Effector memory CD4-positive, alpha-beta T cell (primary cell): ENCODE results near the gene TCOF1.
A peak's percentile ranks its signal among the peaks of the same experiment; 100 is the strongest.
"Not testable (repeated sequence)": the region's sequence is repeated elsewhere in the genome, so short reads cannot be mapped to it uniquely, and the experiment has no call there.

Experiments
- DNase-seq, 3 donors: peaks; one replicate each; pipeline ENCODE4 v3.0.0-alpha.2; 2020
- H3K27ac ChIP-seq: 2 replicates; pipeline ENCODE4 v1.7.0; 2013; ENCODE audit warnings: mild to moderate bottlenecking, low read length, moderate library complexity; ENCODE audit not compliant: insufficient read depth, poor library complexity, severe bottlenecking
- H3K27me3 ChIP-seq: replicated peaks from 2 replicates; pipeline ENCODE4 v1.7.0; 2013; ENCODE audit warnings: mild to moderate bottlenecking, low read length; ENCODE audit not compliant: insufficient read depth, control insufficient read depth, poor library complexity, severe bottlenecking
- H3K36me3 ChIP-seq: 2 replicates; pipeline ENCODE4 v1.7.0; 2013; ENCODE audit warnings: mild to moderate bottlenecking, low read length, moderate library complexity; ENCODE audit not compliant: control insufficient read depth, insufficient read depth
- H3K4me1 ChIP-seq: 2 replicates; pipeline ENCODE4 v1.7.0; 2013; ENCODE audit warnings: low read length, mild to moderate bottlenecking; ENCODE audit not compliant: control insufficient read depth, insufficient read depth, poor library complexity, severe bottlenecking
- H3K4me3 ChIP-seq: 2 replicates; pipeline ENCODE4 v1.7.0; 2013; ENCODE audit warnings: low read length, low read depth, mild to moderate bottlenecking; ENCODE audit not compliant: insufficient read depth, poor library complexity, severe bottlenecking
- H3K9me3 ChIP-seq: 2 replicates; pipeline ENCODE4 v1.7.0; 2013; ENCODE audit warnings: mild to moderate bottlenecking, low read length, moderate library complexity; ENCODE audit not compliant: control insufficient read depth

TCOF1 gene

GRCh38 chr5:150410524-150411244 is 53.2 kb downstream of the TCOF1 start:
- H3K27me3 ChIP-seq = no peaks in the 10 kb centered on the region
- H3K4me1 ChIP-seq = peaks cover 28% of the 10 kb centered on the region
- DNase-seq = peak in 2 of 3 donors; percentile 41 to 49
- no peaks in the 10 kb centered on the region for H3K9me3 ChIP-seq
- H3K4me3 ChIP-seq = peak overlapping the region; percentile 86
- H3K36me3 ChIP-seq = peaks cover 16% of the 10 kb centered on the region
- H3K27ac ChIP-seq = peak overlapping the region; percentile 97

GRCh38 chr5:150411245-150411979 is 53.9 kb downstream of the TCOF1 start:
- H3K4me1 ChIP-seq = peaks cover 28% of the 10 kb centered on the region
- no peaks in the 10 kb centered on the region for H3K9me3 ChIP-seq
- peak; percentile 33 to 58 (median 35) for DNase-seq
- peaks cover 10% of the 10 kb centered on the region for H3K36me3 ChIP-seq
- no peaks in the 10 kb centered on the region for H3K27me3 ChIP-seq
- H3K27ac ChIP-seq = peak overlapping the region; percentile 97
- peak overlapping the region; percentile 86 for H3K4me3 ChIP-seq

- peak within 1 kb of the TSS; percentile 97 for H3K27ac ChIP-seq
- no peaks in the 10 kb centered on the region for H3K36me3 ChIP-seq
- H3K27me3 ChIP-seq = no peaks in the 10 kb centered on the region
- peak; percentile 89 to 93 (median 92) for DNase-seq
- peaks cover 28% of the 10 kb centered on the region for H3K4me1 ChIP-seq
- no peaks in the 10 kb centered on the region for H3K9me3 ChIP-seq
- H3K4me3 ChIP-seq = peak within 1 kb of the TSS; percentile 86
Measured at GRCh38 chr5:150412319-150413175, 55.0 kb downstream of the TCOF1 start, which contains the start of gene CD74. CD74 (minus strand) TSS chr5:150412910; CDS start chr5:150412749, 161 bp downstream.

GRCh38 chr5:150413176-150413901 is 55.8 kb downstream of the TCOF1 start:
- H3K4me1 ChIP-seq = peaks cover 28% of the 10 kb centered on the region
- peak overlapping the region; percentile 97 for H3K27ac ChIP-seq
- no peak for DNase-seq
- no peaks in the 10 kb centered on the region for H3K9me3 ChIP-seq
- peak overlapping the region; percentile 86 for H3K4me3 ChIP-seq
- H3K36me3 ChIP-seq = no peaks in the 10 kb centered on the region
- H3K27me3 ChIP-seq = no peaks in the 10 kb centered on the region

- not testable (repeated sequence) for H3K9me3 ChIP-seq, H3K36me3 ChIP-seq, H3K27me3 ChIP-seq, H3K4me3 ChIP-seq, DNase-seq
- H3K4me1 ChIP-seq = peaks cover 28% of the 10 kb centered on the region
- peak overlapping the region; percentile 97 for H3K27ac ChIP-seq
Measured at GRCh38 chr5:150413902-150414790, 56.6 kb downstream of the TCOF1 start.

GRCh38 chr5:150419630-150420270 is 62.3 kb downstream of the TCOF1 start:
- Histone ChIP-seq H3K36me3 (no peaks in the 10 kb centered on the region), H3K9me3 (no peaks in the 10 kb centered on the region), H3K27me3 (no peaks in the 10 kb centered on the region), H3K4me1 (no peaks in the 10 kb centered on the region), H3K27ac (no peak overlapping the region), H3K4me3 (no peak overlapping the region)
- DNase-seq = no peak

- no peaks in the 10 kb centered on the region for H3K9me3 ChIP-seq
- H3K27me3 ChIP-seq = no peaks in the 10 kb centered on the region
- no peaks in the 10 kb centered on the region for H3K36me3 ChIP-seq
- H3K4me3 ChIP-seq = no peak overlapping the region
- no peaks in the 10 kb centered on the region for H3K4me1 ChIP-seq
- no peak for DNase-seq
- H3K27ac ChIP-seq = no peak overlapping the region
Measured at GRCh38 chr5:150422075-150422474, 64.6 kb downstream of the TCOF1 start.

GRCh38 chr5:150422758-150423157 is 65.3 kb downstream of the TCOF1 start:
- Histone ChIP-seq H3K4me1 (no peaks in the 10 kb centered on the region), H3K4me3 (no peak overlapping the region), H3K9me3 (no peaks in the 10 kb centered on the region), H3K36me3 (no peaks in the 10 kb centered on the region), H3K27ac (no peak overlapping the region), H3K27me3 (no peaks in the 10 kb centered on the region)
- DNase-seq = no peak
